Esophagus muscularis mucosa (tissue), 4 donors: ENCODE measurements around the gene PPP1R12A. TPM values are rescaled to one million over a fixed set of nuclear protein-coding genes. Genes with fewer than 3 reads are reported as not detected.

ENCODE experiments used
- DNase-seq: peaks from one replicate; pipeline ENCODE4 v3.0.0-alpha.2; 2017; ENCODE audit errors: extremely low spot score
- H3K27ac ChIP-seq, 4 donors: fragments of 200-600 bp; sonication (generic); replicated peaks in 1 of 4; 1 replicate in 3 of 4; 2 replicates in 1 of 4; pipeline ENCODE4 v1.5.1; 2016 to 2019; ENCODE audit warnings: mild to moderate bottlenecking in 1 of 4
- H3K27me3 ChIP-seq, 4 donors: fragments of 200-600 bp; sonication (generic); one replicate each; pipeline versions ENCODE4 v1.5.1 to v1.6.0; 2016 to 2019
- H3K36me3 ChIP-seq, 4 donors: fragments of 200-600 bp; sonication (generic); one replicate each; pipeline ENCODE4 v1.5.1; 2016 to 2019
- H3K4me1 ChIP-seq, 4 donors: fragments of 200-600 bp; sonication (generic); one replicate each; pipeline ENCODE4 v1.5.1; 2016 to 2019
- H3K4me3 ChIP-seq, 4 donors: fragments of 200-600 bp; sonication (generic); 1 replicate in 2 of 4; 2 replicates in 2 of 4; pipeline ENCODE4 v1.5.1; 2016 to 2019; ENCODE audit warnings: mild to moderate bottlenecking in 4 of 4, moderate library complexity in 1 of 4
- H3K9me3 ChIP-seq, 4 donors: fragments of 200-600 bp; sonication (generic); 1 replicate in 3 of 4; 2 replicates in 1 of 4; pipeline ENCODE4 v1.5.1; 2016 to 2019
- EP300 ChIP-seq: sonication (generic); formaldehyde crosslinking; IDR thresholded peaks from one replicate; pipeline ENCODE4 v1.6.1; 2017; ENCODE audit warnings: antibody characterized with exemption
- POLR2A ChIP-seq: fragments of 450-650 bp; IDR thresholded peaks from one replicate; pipeline ENCODE4 v1.6.1; 2017; ENCODE audit warnings: antibody characterized with exemption, moderate library complexity, mild to moderate bottlenecking, low read depth
- POLR2AphosphoS5 ChIP-seq, 2 donors: sonication (generic); formaldehyde crosslinking; IDR thresholded peaks; one replicate each; pipeline ENCODE4 v1.6.1; 2017; ENCODE audit warnings: antibody characterized with exemption in 2 of 2
- WGBS: methylation state at CpG from one replicate; pipeline ENCODE4 v1.1.5; 2018; 5-methylcytosine and 5-hydroxymethylcytosine counted together
- intact Hi-C: fragments of 100-400 bp; cut with DNase I; formaldehyde crosslinking; loops from one replicate; pipeline ENCODE4 v1.15.1; 2023
- total RNA-seq, 4 donors: library from RNA; depleted of rRNA; stranded (reverse); fragments of >200 nt; gene quantifications; one replicate each; pipeline versions ENCODE4 v1.1.0 to v1.2.1, GENCODE V29; 2016
- TF ChIP-seq, protein P1 (sequence below), 3 experiments: fragments of 200-600 bp in 2 of 3; fragments of 450-650 bp in 1 of 3; sonication (generic) in 2 of 3; IDR thresholded peaks; one replicate each; pipeline ENCODE4 v1.5.1; 2017 to 2019; ENCODE audit warnings: antibody characterized with exemption in 3 of 3, mild to moderate bottlenecking in 2 of 3, moderate library complexity in 1 of 3

PPP1R12A gene
- total RNA-seq, 4 donors from 2014 or later, result 441 to 691 (median 542) TPM

DNA sequence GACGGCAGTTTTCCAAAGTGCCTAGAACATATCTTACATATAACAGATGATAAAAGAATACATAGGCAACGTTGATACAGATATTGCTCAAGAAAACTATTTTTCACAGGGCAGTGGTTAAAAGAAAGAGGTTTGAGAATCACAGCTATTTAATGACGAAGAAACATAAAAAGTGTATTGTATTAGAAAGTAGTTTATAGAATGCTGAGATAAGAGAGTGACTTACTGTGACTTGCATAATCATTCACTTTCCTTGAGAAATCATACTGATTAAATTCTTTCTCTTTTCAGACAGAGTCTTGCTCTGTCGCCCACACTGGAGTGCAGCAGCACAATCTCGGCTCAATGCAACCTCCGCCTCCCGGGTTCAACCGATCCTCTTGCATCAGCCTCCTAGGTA is 57.7 kb downstream of the PPP1R12A start:
- no peak overlapping the region for H3K4me3 ChIP-seq
- WGBS, result 80% methylated on average over 8 of the region's 8 CpGs
- TF ChIP-seq, protein P1, sequence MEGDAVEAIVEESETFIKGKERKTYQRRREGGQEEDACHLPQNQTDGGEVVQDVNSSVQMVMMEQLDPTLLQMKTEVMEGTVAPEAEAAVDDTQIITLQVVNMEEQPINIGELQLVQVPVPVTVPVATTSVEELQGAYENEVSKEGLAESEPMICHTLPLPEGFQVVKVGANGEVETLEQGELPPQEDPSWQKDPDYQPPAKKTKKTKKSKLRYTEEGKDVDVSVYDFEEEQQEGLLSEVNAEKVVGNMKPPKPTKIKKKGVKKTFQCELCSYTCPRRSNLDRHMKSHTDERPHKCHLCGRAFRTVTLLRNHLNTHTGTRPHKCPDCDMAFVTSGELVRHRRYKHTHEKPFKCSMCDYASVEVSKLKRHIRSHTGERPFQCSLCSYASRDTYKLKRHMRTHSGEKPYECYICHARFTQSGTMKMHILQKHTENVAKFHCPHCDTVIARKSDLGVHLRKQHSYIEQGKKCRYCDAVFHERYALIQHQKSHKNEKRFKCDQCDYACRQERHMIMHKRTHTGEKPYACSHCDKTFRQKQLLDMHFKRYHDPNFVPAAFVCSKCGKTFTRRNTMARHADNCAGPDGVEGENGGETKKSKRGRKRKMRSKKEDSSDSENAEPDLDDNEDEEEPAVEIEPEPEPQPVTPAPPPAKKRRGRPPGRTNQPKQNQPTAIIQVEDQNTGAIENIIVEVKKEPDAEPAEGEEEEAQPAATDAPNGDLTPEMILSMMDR (IDR thresholded peaks at IDR 0.05), result no peak
- TF ChIP-seq POLR2AphosphoS5 (IDR thresholded peaks at IDR 0.05) (no peak), POLR2A (no peak), EP300 (no peak)
- no peaks in the 10 kb centered on the region for H3K9me3 ChIP-seq
- H3K27me3 ChIP-seq, result no peaks in the 10 kb centered on the region
- H3K4me1 ChIP-seq, result peaks cover 25 to 91% (median 86%) of the 10 kb centered on the region in 4 donors
- peak overlapping the region in 1 of 4 donors; percentile 14 for H3K27ac ChIP-seq
- intact Hi-C loops, result no loop called here
- no peak for DNase-seq
- no peaks in the 10 kb centered on the region for H3K36me3 ChIP-seq

GRCh38 chr12:79874665-79875064 is 60.2 kb downstream of the PPP1R12A start:
- no peaks in the 10 kb centered on the region for H3K9me3 ChIP-seq
- H3K4me1 ChIP-seq, result peaks cover 10 to 91% (median 86%) of the 10 kb centered on the region in 4 donors
- H3K27ac ChIP-seq, result no peak overlapping the region
- no peak overlapping the region for H3K4me3 ChIP-seq
- TF ChIP-seq EP300, result no peak
- TF ChIP-seq, protein P1 (IDR thresholded peaks at IDR 0.05), result no peak
- TF ChIP-seq POLR2AphosphoS5 (IDR thresholded peaks at IDR 0.05), result no peak
- no peak for TF ChIP-seq POLR2A
- intact Hi-C loops, result no loop called here
- no peak for DNase-seq
- peaks cover 0 to 12% (median 2%) of the 10 kb centered on the region in 4 donors for H3K36me3 ChIP-seq
- H3K27me3 ChIP-seq, result no peaks in the 10 kb centered on the region

- TF ChIP-seq, protein P1 (IDR thresholded peaks at IDR 0.05), result no peak
- no peaks in the 10 kb centered on the region for H3K9me3 ChIP-seq
- no peak for DNase-seq
- peak overlapping the region in 1 of 4 donors; percentile 28 for H3K27ac ChIP-seq
- intact Hi-C loops, result no loop called here
- no peaks in the 10 kb centered on the region for H3K27me3 ChIP-seq
- H3K4me3 ChIP-seq, result no peak overlapping the region
- 56% methylated on average over 2 of the region's 2 CpGs for WGBS
- peaks cover 10 to 91% (median 86%) of the 10 kb centered on the region in 4 donors for H3K4me1 ChIP-seq
- H3K36me3 ChIP-seq, result peaks cover 0 to 17% (median 2%) of the 10 kb centered on the region in 4 donors
Measured at GRCh38 chr12:79873201-79873600, 61.7 kb downstream of the PPP1R12A start.

DNA sequence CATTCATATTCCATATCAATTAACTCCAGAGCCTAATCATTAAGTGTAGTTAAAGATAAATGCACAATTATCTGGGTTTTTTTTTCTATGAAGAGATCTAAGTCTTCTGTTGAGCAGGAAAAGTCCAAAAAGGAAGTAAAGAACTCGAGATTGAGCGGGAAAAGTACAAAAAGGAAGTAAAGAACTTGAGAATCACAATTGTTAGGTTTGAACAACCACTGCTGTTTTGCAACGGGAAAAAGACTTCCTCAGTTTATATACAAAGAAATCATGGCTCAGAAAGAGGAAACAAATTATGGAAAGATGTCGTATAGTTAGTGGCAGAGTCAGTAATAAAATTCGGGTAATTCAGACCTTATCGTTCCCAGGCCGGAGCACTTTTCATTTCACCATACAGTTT is 63.3 kb downstream of the PPP1R12A start:
- no peak for DNase-seq
- Histone ChIP-seq H3K4me3 (no peak overlapping the region), H3K9me3 (no peaks in the 10 kb centered on the region), H3K36me3 (peaks cover 0 to 30% (median 9%) of the 10 kb centered on the region in 4 donors), H3K27me3 (no peaks in the 10 kb centered on the region), H3K27ac (peak overlapping the region in 2 of 4 donors; percentile 11 to 45), H3K4me1 (peaks cover 10 to 87% (median 77%) of the 10 kb centered on the region in 4 donors)
- intact Hi-C loops, result no loop called here
- TF ChIP-seq, protein P1 (IDR thresholded peaks at IDR 0.05), result no peak
- 61% methylated on average over 7 of the region's 7 CpGs for whole genome bisulfite sequencing

DNA sequence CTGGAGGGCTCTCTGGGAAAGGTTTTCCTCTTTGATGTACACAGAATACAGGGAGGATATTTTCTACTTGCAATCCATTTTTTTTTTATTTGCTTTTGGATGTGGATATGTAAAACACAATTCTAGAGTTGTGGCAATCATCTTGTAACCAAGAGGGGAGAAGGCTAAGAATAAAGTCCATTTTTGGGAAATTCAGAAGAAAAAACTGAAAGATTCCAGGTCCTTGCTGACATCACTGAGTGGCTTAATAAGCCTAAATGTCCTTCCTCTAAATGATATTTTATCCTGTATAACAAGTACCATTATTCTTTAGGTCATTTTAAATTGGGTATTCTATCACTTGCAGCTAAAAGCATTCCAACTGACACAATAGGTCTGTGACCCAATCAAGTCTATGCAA is 64.0 kb downstream of the PPP1R12A start:
- peaks cover 5 to 85% (median 72%) of the 10 kb centered on the region in 4 donors for H3K4me1 ChIP-seq
- no peak for DNase-seq
- no peak overlapping the region for H3K4me3 ChIP-seq
- H3K36me3 ChIP-seq, result peaks cover 0 to 30% (median 9%) of the 10 kb centered on the region in 4 donors
- intact Hi-C loops, result no loop called here
- peak overlapping the region in 1 of 4 donors; percentile 16 for H3K27ac ChIP-seq
- H3K27me3 ChIP-seq, result no peaks in the 10 kb centered on the region
- H3K9me3 ChIP-seq, result no peaks in the 10 kb centered on the region
- TF ChIP-seq POLR2AphosphoS5 (IDR thresholded peaks at IDR 0.05) (no peak), EP300 (no peak), POLR2A (no peak)
- TF ChIP-seq, protein P1 (IDR thresholded peaks at IDR 0.05), result no peak
